ENCODE data around the gene CYTH3.
A peak's percentile ranks its signal among the peaks of the same experiment; 100 is the strongest.

Gene CYTH3

GRCh38 chr7:6279341-6279740, 6.9 kb upstream of the CYTH3 start:
- DNase-seq = no peak

DNA sequence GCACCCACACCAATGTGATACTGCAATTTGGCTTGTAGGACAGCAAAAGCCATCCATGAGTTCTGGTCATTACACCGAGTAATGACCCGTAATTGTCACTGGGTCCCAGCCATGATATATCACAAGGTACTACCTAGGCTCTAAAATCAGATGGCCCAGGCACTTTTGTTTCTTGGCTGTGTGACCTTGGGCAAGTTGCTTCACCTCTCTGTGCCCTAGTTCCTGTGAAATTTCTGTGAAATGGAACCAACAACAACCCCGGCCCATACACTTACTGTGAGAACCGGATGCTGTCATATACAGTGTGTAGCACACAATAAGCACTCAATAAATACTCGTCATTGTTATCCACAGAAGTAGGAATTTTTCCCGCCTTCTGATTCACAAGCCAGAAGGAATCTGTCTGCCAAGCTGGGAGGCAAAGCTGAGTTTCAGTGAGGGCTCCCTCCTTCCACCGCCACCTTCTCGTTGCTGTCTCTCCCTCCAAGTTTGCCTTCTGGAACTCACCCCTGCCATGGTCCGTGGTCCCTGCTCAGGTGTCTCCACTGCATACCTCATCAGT, 6.4 kb upstream of the CYTH3 start:
- no peak for DNase-seq

DNA sequence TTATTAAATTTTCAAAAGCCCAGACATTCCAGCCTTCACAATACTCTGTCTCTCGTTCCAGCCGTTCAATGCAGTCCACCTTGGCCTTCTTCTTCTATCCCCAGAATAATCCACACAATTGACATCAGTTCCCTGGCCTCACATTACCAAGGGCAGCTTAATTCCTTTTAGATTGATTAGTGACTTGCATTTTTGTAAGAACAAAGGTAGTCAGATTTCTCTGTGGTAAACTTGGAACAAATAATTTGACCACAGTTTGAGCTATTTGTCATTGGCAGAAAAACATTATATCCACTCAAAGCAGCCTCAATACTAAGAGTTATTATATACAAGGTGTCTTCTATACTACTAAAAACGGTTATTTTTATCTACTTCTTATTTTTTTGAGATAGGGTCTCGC, 5.1 kb upstream of the CYTH3 start:
- DNase-seq = no peak

DNA sequence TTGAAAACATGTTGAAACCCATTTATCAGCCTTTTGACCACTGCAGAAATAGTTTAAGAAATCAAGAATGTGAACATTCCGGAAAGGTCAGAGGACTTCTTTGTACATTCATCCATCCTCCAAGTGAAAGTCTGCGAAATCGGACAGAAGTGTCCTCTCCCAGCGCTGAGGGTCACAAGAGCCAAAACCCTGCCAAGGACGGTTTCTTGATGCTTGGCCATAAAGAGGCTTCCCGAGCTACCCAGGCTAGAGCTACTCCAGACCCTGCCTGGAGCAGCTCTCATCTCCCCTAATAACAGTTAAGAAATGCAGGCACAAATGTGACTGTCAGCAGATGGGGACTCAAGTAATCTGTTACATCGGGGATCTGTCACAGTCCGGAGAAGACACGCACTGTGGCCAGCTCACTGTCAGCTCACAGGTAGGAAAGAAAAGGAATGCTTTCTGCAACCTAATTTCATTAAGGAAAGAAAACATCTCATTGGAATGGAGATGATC, 4.5 kb upstream of the CYTH3 start:
- no peak for DNase-seq

DNA sequence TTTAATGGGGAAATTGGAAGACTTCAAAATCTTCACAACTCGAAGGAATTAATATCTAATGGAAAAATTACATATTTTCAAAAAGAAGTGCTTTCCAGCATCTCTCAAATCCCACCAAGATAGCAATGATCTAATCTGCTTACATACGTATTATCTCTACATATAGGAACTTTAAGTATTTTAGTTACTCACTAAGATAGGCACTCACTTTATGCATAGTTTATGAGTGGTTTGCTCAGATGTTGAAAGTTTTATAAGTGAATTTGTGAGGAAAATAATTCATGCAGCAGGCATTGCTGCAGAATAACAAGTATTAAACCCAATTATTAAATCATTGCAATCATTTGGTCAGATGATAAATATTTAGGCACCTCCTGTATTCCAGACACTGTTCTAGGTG, 2.3 kb upstream of the CYTH3 start:
- no peak for DNase-seq

DNA sequence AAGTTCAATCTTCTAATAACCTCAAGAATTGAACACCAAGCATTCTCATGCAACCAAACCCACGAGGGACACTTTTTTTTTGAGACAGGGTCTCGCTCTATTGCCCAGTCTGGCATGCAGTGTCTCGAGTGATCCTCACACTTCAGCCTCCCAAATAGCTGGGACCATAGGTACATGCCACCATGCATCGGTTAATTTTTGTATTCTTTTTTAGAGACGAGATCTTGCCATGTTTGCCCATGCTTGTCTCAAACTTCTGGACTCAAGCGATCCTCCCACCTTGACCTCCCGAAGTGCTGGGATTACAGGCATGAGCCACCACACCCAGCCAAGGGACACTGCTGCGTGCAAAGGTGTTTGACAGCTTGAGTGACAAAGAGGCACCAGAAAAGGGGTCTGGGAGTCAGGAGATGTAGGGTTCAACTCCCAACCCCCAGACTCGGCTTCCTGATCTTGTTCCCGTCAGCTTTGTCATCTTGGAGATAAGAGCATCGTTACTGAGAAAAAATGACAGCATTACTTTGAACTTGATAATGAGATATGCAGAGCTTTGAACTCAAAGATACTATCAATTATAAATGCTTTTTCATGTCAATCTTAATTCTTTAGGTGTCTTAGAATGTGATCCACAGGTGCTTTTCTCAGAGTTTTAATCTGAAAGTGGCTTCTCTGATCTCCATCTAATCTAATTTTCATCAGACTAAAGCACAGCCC, 1.6 kb upstream of the CYTH3 start:
- no peak for DNase-seq

- no peak for DNase-seq
Measured at GRCh38 chr7:6273380-6273837, 985 bp upstream of the CYTH3 start.

- peak; percentile 17 for DNase-seq
Measured at GRCh38 chr7:6271694-6272440, 557 bp downstream of the CYTH3 start.

- peak; percentile 54 for DNase-seq
Measured at GRCh38 chr7:6271060-6271658, 1.3 kb downstream of the CYTH3 start.

GRCh38 chr7:6269527-6269926, 2.9 kb downstream of the CYTH3 start:
- DNase-seq = no peak

GRCh38 chr7:6268907-6269306, 3.5 kb downstream of the CYTH3 start:
- DNase-seq = no peak

- no peak for DNase-seq
Measured at GRCh38 chr7:6268023-6268900, 4.2 kb downstream of the CYTH3 start.

GRCh38 chr7:6266699-6267098, 5.7 kb downstream of the CYTH3 start:
- no peak for DNase-seq

DNA sequence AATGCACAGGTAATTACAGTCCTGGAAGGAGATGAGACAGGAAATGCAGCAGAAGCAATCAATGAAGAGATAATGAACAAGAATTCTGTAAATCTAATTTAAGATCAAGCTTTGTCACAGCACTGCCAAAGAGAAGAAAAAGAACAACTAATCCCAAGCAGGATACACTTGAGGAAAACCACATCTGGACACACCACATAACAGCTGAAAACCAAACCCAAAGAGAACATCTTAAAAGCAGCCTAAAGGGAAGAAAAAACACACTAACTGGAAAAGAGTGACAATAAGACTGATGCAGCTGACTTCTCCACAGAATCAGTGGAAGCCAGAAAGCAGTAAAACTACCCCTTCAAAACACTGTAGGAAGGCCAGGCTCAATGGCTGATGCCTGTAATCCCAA, 10.2 kb downstream of the CYTH3 start:
- DNase-seq = no peak

- DNase-seq = no peak
Measured at GRCh38 chr7:6261699-6262098, 10.7 kb downstream of the CYTH3 start.

DNA sequence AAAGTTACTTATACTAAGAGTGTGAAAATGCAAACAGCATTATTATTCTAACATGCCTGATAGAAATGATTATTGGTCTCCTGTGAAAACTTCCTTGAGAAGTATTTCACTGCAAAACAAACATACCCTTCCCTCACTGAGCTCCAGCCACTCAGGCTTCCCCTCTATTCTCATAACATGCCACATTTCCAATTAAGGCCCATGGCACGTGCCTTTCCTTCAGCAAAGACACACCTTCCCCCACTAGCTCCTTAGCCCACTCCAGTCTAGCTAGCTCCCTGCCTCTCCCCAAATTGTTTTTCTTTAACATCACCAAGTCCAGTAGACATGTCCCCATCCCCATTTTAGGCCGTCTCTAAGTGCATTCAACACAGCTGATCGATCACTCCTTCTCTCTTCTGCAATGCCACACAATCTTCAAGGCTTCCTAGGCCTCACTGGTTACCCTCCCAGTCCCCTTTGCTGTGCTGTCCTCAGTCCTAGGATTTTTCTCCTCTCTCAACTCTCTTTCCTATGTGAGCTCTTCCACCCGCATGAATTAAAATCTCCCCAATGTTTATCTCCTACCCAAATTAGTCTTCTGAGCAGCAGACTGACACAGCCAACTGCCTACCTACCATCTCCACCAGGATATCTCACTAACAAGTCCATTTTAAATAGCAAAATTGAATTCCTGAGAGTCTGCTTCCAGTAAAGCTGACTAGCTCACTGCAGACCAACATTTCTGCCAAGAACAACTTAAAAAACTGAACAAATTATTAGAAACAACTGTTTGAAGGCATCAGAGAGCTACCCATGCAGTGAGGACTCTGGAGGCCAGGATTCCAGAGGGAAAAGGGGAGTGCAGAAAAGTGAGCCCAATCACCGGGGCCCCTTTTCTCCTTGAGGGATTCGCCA, 11.9 kb downstream of the CYTH3 start:
- no peak for DNase-seq

- no peak for DNase-seq
Measured at GRCh38 chr7:6259257-6259656, 13.2 kb downstream of the CYTH3 start.

GRCh38 chr7:6258440-6259182, 13.8 kb downstream of the CYTH3 start:
- DNase-seq = no peak

DNA sequence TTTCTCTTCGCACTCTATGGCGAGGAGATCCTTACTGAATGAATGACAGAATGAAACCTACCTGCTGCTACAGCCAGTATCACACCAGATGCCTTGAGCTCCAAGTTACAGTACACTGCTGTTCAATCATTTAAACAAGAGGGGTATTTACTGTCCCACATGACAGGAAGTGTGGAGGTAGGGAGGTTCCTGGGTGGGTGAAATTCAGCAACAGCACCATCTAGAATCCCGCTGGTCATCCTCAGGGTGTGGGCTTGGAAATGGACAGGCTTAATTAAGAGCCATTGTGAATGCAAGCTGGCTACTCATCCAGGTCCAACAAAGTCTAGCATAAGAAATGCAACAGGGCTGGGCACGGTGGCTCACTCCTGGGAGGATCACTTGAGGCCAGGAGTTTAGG, 14.7 kb downstream of the CYTH3 start:
- DNase-seq = no peak

GRCh38 chr7:6256677-6257535, 15.5 kb downstream of the CYTH3 start:
- no peak for DNase-seq

All from CD4-positive, alpha-beta T cell treated with Interleukin-10 for 1 hour (primary cell).